SJCRH30 (cell line): ENCODE data around the gene ATP2A2. TPM values are rescaled to one million over a fixed set of nuclear protein-coding genes. Genes with fewer than 3 reads are reported as not detected.
A peak's percentile ranks its signal among the peaks of the same experiment; 100 is the strongest.
"Not testable (repeated sequence)": the region's sequence is repeated elsewhere in the genome, so short reads cannot be mapped to it uniquely, and the experiment has no call there.

Source experiments
- DNase-seq, 2 experiments: peaks; one replicate each; pipeline ENCODE4 v3.0.0-alpha.2; 2015 to 2020
- H3K27ac ChIP-seq: fragments of 250-450 bp; sonication (Bioruptor Pico); 2 replicates; pipeline ENCODE4 v1.5.1; 2020; ENCODE audit warnings: mild to moderate bottlenecking, moderate library complexity
- H3K27me3 ChIP-seq: fragments of 250-450 bp; sonication (Bioruptor Pico); 2 replicates; pipeline ENCODE4 v1.5.1; 2020; ENCODE audit warnings: mild to moderate bottlenecking, moderate library complexity
- H3K36me3 ChIP-seq: fragments of 250-450 bp; sonication (Bioruptor Pico); 2 replicates; pipeline ENCODE4 v1.5.1; 2020; ENCODE audit warnings: mild to moderate bottlenecking, moderate library complexity
- H3K4me1 ChIP-seq: fragments of 250-450 bp; sonication (Bioruptor Pico); 2 replicates; pipeline ENCODE4 v1.5.1; 2020; ENCODE audit warnings: mild to moderate bottlenecking, moderate library complexity
- H3K4me3 ChIP-seq: fragments of 250-450 bp; sonication (Bioruptor Pico); 2 replicates; pipeline ENCODE4 v1.5.1; 2020; ENCODE audit warnings: mild to moderate bottlenecking, moderate library complexity
- H3K9me3 ChIP-seq: fragments of 250-450 bp; sonication (Bioruptor Pico); replicated peaks from 2 replicates; pipeline ENCODE4 v1.5.1; 2020; ENCODE audit warnings: mild to moderate bottlenecking, moderate library complexity
- total RNA-seq: library from RNA; depleted of rRNA; stranded (reverse); fragments of >200 nt; shearing (Covaris generic); gene quantifications from 2 replicates; pipeline ENCODE4 v1.2.3, GENCODE V29; 2014; rRNA removed

ATP2A2 gene
- total RNA-seq, 1 experiment from 2014 or later = 166 TPM

- Histone ChIP-seq H3K4me1 (no peaks in the 10 kb centered on the region), H3K4me3 (no peak overlapping the region), H3K9me3 (no peaks in the 10 kb centered on the region), H3K27ac (no peak overlapping the region), H3K36me3 (peaks cover 48% of the 10 kb centered on the region), H3K27me3 (no peaks in the 10 kb centered on the region)
- no peak for DNase-seq
These were observed 91.0 kb downstream of the ATP2A2 start for GRCh38 chr12:110372056-110372425.

- no peaks in the 10 kb centered on the region for H3K9me3 ChIP-seq
- H3K36me3 ChIP-seq = peaks cover 58% of the 10 kb centered on the region
- no peak overlapping the region for H3K4me3 ChIP-seq
- no peak overlapping the region for H3K27ac ChIP-seq
- no peaks in the 10 kb centered on the region for H3K4me1 ChIP-seq
- no peaks in the 10 kb centered on the region for H3K27me3 ChIP-seq
- DNase-seq = no peak
These were observed 92.0 kb downstream of the ATP2A2 start for GRCh38 chr12:110373025-110373424.

GRCh38 chr12:110373425-110373824 is 92.4 kb downstream of the ATP2A2 start:
- no peaks in the 10 kb centered on the region for H3K27me3 ChIP-seq
- no peak overlapping the region for H3K27ac ChIP-seq
- DNase-seq = no peak
- peaks cover 62% of the 10 kb centered on the region for H3K36me3 ChIP-seq
- H3K4me1 ChIP-seq = no peaks in the 10 kb centered on the region
- H3K4me3 ChIP-seq = no peak overlapping the region
- no peaks in the 10 kb centered on the region for H3K9me3 ChIP-seq

- H3K4me1 ChIP-seq = no peaks in the 10 kb centered on the region
- no peaks in the 10 kb centered on the region for H3K27me3 ChIP-seq
- no peak overlapping the region for H3K27ac ChIP-seq
- H3K36me3 ChIP-seq = peaks cover 67% of the 10 kb centered on the region
- no peaks in the 10 kb centered on the region for H3K9me3 ChIP-seq
- H3K4me3 ChIP-seq = no peak overlapping the region
- no peak for DNase-seq
These were observed 93.0 kb downstream of the ATP2A2 start for GRCh38 chr12:110373962-110374611.

- H3K4me3 ChIP-seq = not testable (repeated sequence)
These were observed 97.2 kb downstream of the ATP2A2 start for GRCh38 chr12:110378131-110378790.

GRCh38 chr12:110379197-110379596 is 98.2 kb downstream of the ATP2A2 start:
- peaks cover 84% of the 10 kb centered on the region for H3K36me3 ChIP-seq
- DNase-seq = no peak
- no peaks in the 10 kb centered on the region for H3K4me1 ChIP-seq
- no peak overlapping the region for H3K27ac ChIP-seq
- no peaks in the 10 kb centered on the region for H3K9me3 ChIP-seq
- H3K27me3 ChIP-seq = no peaks in the 10 kb centered on the region
- H3K4me3 ChIP-seq = no peak overlapping the region

More at GRCh38 chr12:110378131-110378790, 97.2 kb downstream of the ATP2A2 start:
- H3K27me3 ChIP-seq, H3K9me3 ChIP-seq, H3K27ac ChIP-seq, H3K4me1 ChIP-seq: not testable (repeated sequence)
- peaks cover 86% of the 10 kb centered on the region for H3K36me3 ChIP-seq
- DNase-seq = peak; percentile 38 to 65

GRCh38 chr12:110379631-110380030 is 98.6 kb downstream of the ATP2A2 start:
- Histone ChIP-seq H3K36me3 (peaks cover 84% of the 10 kb centered on the region), H3K4me1 (0 out of 2 replicates have a peak, but pooled peaks cover under 1% of the 10 kb centered on the region), H3K27me3 (no peaks in the 10 kb centered on the region), H3K27ac (no peak overlapping the region), H3K9me3 (no peaks in the 10 kb centered on the region), H3K4me3 (no peak overlapping the region)
- no peak for DNase-seq

GRCh38 chr12:110382683-110383082 is 101.6 kb downstream of the ATP2A2 start:
- DNase-seq = no peak
- Histone ChIP-seq H3K27ac (no peak overlapping the region), H3K27me3 (no peaks in the 10 kb centered on the region), H3K9me3 (no peaks in the 10 kb centered on the region), H3K36me3 (peaks cover 82% of the 10 kb centered on the region), H3K4me1 (peaks cover 9% of the 10 kb centered on the region; the same call in 1 of the 2 replicates), H3K4me3 (no peak overlapping the region)

Other genes with a start within 250 kb of the ATP2A2 start
- gene C12orf76, start 232.7 kb upstream of the ATP2A2 start, total RNA-seq = 12.3 and 13.1 TPM in 2 replicates
- 15.5 and 16.9 TPM in 2 replicates for gene IFT81, start 156.9 kb upstream of the ATP2A2 start, total RNA-seq
- gene ANAPC7, start 122.5 kb downstream of the ATP2A2 start, total RNA-seq = 76.2 and 89.3 TPM in 2 replicates
- 106 and 112 TPM in 2 replicates for gene ARPC3, start 169.1 kb downstream of the ATP2A2 start, total RNA-seq
- gene GPN3, start 187.0 kb downstream of the ATP2A2 start, total RNA-seq = 43.6 and 45.9 TPM in 2 replicates
- 26.3 and 30.2 TPM in 2 replicates for gene FAM216A, start 187.6 kb downstream of the ATP2A2 start, total RNA-seq
- 73.2 and 91.5 TPM in 2 replicates for gene VPS29, start 220.9 kb downstream of the ATP2A2 start, total RNA-seq
- 1.1 and 2.7 TPM in 2 replicates for gene RAD9B, start 221.1 kb downstream of the ATP2A2 start, total RNA-seq